ENCODE measurements around the gene TMC3. TPM values are rescaled to one million over a fixed set of nuclear protein-coding genes. Genes with fewer than 3 reads are reported as not detected.
"Not testable (repeated sequence)": the region's sequence is repeated elsewhere in the genome, so short reads cannot be mapped to it uniquely, and the experiment has no call there.

Gene TMC3
- total and polyA plus RNA-seq, 4 donors: 0.02 to 0.13 TPM; not detected in 2

DNA sequence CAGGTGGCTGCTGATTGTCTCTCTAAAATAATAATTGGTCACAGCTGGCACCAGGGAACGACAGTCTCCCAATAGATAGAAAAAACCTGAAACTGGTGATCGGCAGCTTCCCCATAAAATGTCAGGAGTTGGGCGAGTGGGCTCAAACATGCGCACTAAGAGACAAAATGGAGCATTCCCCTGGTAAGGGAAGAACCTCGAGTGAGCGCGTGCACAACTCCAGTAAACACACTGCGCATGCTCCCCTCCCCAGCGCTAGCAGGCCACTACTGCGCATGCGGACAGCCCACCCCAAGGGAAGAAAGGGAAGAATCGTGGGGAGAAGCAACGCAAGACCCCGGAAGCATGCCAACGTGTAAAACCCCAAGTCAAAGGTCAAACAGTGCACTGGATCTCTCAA is 42.4 kb downstream of the TMC3 start:
- H3K27me3 ChIP-seq (ENCODE audit: control insufficient read depth in 4 of 4, insufficient read depth in 4 of 4, low read length in 3 of 4): no peaks in the 10 kb centered on the region
- H3K4me1 ChIP-seq (ENCODE audit: control insufficient read depth in 4 of 4, insufficient read depth in 4 of 4, low read length in 3 of 4): peaks cover 0 to 15% (median 4%) of the 10 kb centered on the region in 4 donors
- H3K9me3 ChIP-seq (ENCODE audit: control insufficient read depth in 4 of 4, low read length in 3 of 4): no peaks in the 10 kb centered on the region
- no peaks in the 10 kb centered on the region for H3K36me3 ChIP-seq (ENCODE audit: control insufficient read depth in 4 of 4, insufficient read depth in 3 of 4, low read depth in 1 of 4, low read length in 3 of 4)
- TF ChIP-seq EGR1 (IDR thresholded peaks at IDR 0.05; ENCODE audit: low read depth in 2 of 2): no peak
- no peak for TF ChIP-seq SP1 (IDR thresholded peaks at IDR 0.05)
- TF ChIP-seq, protein P1, sequence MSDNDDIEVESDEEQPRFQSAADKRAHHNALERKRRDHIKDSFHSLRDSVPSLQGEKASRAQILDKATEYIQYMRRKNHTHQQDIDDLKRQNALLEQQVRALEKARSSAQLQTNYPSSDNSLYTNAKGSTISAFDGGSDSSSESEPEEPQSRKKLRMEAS (IDR thresholded peaks at IDR 0.05): no peak
- no peak for TF ChIP-seq GABPA (IDR thresholded peaks at IDR 0.05 in 1 of 2, conservative IDR thresholded peaks at IDR 0.05 in 1 of 2)
- TF ChIP-seq, protein P2, sequence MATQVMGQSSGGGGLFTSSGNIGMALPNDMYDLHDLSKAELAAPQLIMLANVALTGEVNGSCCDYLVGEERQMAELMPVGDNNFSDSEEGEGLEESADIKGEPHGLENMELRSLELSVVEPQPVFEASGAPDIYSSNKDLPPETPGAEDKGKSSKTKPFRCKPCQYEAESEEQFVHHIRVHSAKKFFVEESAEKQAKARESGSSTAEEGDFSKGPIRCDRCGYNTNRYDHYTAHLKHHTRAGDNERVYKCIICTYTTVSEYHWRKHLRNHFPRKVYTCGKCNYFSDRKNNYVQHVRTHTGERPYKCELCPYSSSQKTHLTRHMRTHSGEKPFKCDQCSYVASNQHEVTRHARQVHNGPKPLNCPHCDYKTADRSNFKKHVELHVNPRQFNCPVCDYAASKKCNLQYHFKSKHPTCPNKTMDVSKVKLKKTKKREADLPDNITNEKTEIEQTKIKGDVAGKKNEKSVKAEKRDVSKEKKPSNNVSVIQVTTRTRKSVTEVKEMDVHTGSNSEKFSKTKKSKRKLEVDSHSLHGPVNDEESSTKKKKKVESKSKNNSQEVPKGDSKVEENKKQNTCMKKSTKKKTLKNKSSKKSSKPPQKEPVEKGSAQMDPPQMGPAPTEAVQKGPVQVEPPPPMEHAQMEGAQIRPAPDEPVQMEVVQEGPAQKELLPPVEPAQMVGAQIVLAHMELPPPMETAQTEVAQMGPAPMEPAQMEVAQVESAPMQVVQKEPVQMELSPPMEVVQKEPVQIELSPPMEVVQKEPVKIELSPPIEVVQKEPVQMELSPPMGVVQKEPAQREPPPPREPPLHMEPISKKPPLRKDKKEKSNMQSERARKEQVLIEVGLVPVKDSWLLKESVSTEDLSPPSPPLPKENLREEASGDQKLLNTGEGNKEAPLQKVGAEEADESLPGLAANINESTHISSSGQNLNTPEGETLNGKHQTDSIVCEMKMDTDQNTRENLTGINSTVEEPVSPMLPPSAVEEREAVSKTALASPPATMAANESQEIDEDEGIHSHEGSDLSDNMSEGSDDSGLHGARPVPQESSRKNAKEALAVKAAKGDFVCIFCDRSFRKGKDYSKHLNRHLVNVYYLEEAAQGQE (IDR thresholded peaks at IDR 0.05): no peak
- no peak for TF ChIP-seq HNF4G (IDR thresholded peaks at IDR 0.05)
- DNase-seq (ENCODE audit: low spot score): no peak
- no peak overlapping the region for H3K4me3 ChIP-seq (ENCODE audit: low read depth in 1 of 3, low read length in 3 of 3)
- no peak overlapping the region for H3K27ac ChIP-seq (ENCODE audit: low read depth in 1 of 2, low read length in 2 of 2)
- WGBS: 94% methylated on average over 15 of the region's 15 CpGs
- H3K9ac ChIP-seq (ENCODE audit: low read depth in 1 of 2, low read length in 2 of 2): no peak overlapping the region

DNA sequence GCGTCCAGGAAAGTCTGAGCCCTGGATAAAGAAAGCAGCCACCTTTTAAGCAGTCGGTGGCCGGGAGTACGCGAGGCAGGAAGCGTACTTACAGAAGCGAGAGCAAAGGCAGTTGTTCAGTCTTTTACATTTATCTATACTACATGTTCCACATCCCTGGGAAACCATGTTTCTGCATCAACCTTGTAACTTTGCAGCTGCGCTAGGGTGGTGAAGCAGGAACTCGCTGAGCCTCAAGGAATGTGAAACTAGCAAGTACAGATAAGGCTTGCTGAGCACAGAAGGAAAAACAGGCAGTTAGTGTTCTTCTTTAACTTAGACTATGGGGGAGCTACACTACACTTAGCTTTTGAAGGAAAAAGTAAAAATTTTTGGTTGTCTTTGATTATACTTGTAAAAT is 42.9 kb downstream of the TMC3 start:
- H3K4me3 ChIP-seq (ENCODE audit: low read depth in 1 of 3, low read length in 3 of 3); DNase-seq (ENCODE audit: low spot score); H3K27me3 ChIP-seq (ENCODE audit: control insufficient read depth in 4 of 4, insufficient read depth in 4 of 4, low read length in 3 of 4); H3K9me3 ChIP-seq (ENCODE audit: control insufficient read depth in 4 of 4, low read length in 3 of 4); H3K27ac ChIP-seq (ENCODE audit: low read depth in 1 of 2, low read length in 2 of 2); H3K9ac ChIP-seq (ENCODE audit: low read depth in 1 of 2, low read length in 2 of 2); H3K36me3 ChIP-seq (ENCODE audit: control insufficient read depth in 4 of 4, insufficient read depth in 3 of 4, low read depth in 1 of 4, low read length in 3 of 4): not testable (repeated sequence)
- WGBS: 79% methylated on average over 9 of the region's 9 CpGs
- peaks cover 0 to 18% (median 8%) of the 10 kb centered on the region in 4 donors for H3K4me1 ChIP-seq (ENCODE audit: control insufficient read depth in 4 of 4, insufficient read depth in 4 of 4, low read length in 3 of 4)

DNA sequence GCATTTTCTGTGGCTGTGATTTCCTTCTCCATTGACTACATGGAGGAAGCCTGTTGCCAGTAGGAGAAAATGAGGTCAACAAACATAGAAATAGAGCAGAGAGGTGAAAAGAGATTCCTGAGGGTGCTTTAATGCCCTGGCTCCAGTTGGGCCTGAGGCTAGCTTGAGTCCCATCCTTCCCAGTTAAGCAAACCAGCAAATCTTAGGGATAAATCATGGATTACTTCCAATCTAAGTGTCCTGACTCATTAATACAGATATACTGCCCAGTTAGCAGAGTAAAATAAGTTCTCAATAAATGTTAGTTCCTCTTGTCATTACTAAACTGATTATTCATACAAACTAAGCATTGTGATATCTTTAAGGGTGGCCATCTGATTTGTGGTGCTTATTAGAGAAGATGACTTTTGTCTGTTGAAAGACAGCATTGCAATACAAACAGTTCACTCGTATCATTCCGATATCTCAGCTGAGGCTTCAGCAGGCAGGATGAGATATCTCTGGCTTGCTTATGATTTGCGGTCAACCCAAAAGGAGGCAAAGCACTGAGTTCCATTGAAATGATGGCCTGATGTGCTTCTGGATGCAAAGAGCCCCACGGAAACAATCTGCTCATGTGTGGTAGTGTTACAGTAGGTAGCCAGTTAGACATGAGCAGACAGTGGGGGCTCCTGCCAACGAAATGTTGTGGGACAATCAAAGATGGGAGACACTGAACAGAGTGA is 43.5 kb downstream of the TMC3 start:
- H3K27ac ChIP-seq (ENCODE audit: low read depth in 1 of 2, low read length in 2 of 2): no peak overlapping the region
- H3K9me3 ChIP-seq (ENCODE audit: control insufficient read depth in 4 of 4, low read length in 3 of 4): no peaks in the 10 kb centered on the region
- WGBS: 85% methylated on average over 5 of the region's 5 CpGs
- H3K4me1 ChIP-seq (ENCODE audit: control insufficient read depth in 4 of 4, insufficient read depth in 4 of 4, low read length in 3 of 4): peaks cover 0 to 16% (median 9%) of the 10 kb centered on the region in 4 donors
- no peaks in the 10 kb centered on the region for H3K27me3 ChIP-seq (ENCODE audit: control insufficient read depth in 4 of 4, insufficient read depth in 4 of 4, low read length in 3 of 4)
- DNase-seq (ENCODE audit: low spot score): no peak
- H3K4me3 ChIP-seq (ENCODE audit: low read depth in 1 of 3, low read length in 3 of 3): no peak overlapping the region
- no peak overlapping the region for H3K9ac ChIP-seq (ENCODE audit: low read depth in 1 of 2, low read length in 2 of 2)
- no peaks in the 10 kb centered on the region for H3K36me3 ChIP-seq (ENCODE audit: control insufficient read depth in 4 of 4, insufficient read depth in 3 of 4, low read depth in 1 of 4, low read length in 3 of 4)
- TF ChIP-seq CTCF (IDR thresholded peaks at IDR 0.05; ENCODE audit: low read depth, low read length, missing input control): no peak
- no peak for TF ChIP-seq NR2F2 (IDR thresholded peaks at IDR 0.05)
- TF ChIP-seq TAF1 (conservative IDR thresholded peaks at IDR 0.05): no peak
- TF ChIP-seq, protein P2 (IDR thresholded peaks at IDR 0.05): no peak
- no peak for TF ChIP-seq RAD21 (IDR thresholded peaks at IDR 0.05)
- no peak for TF ChIP-seq FOXA1 (IDR thresholded peaks at IDR 0.05)
- TF ChIP-seq SP1 (IDR thresholded peaks at IDR 0.05): no peak
- TF ChIP-seq, protein P1 (IDR thresholded peaks at IDR 0.05): no peak
- no peak for TF ChIP-seq RXRA (IDR thresholded peaks at IDR 0.05)
- TF ChIP-seq GABPA (IDR thresholded peaks at IDR 0.05 in 1 of 2, conservative IDR thresholded peaks at IDR 0.05 in 1 of 2): no peak
- no peak for TF ChIP-seq EGR1 (IDR thresholded peaks at IDR 0.05; ENCODE audit: low read depth in 2 of 2)
- TF ChIP-seq HNF4A (conservative IDR thresholded peaks at IDR 0.05): no peak
- TF ChIP-seq HNF4G (IDR thresholded peaks at IDR 0.05): no peak
- no peak for TF ChIP-seq JUND (IDR thresholded peaks at IDR 0.05)
- no peak for TF ChIP-seq YY1 (IDR thresholded peaks at IDR 0.05)
